ENCODE measurements around the gene LRP1.
A peak's percentile ranks its signal among the peaks of the same experiment; 100 is the strongest.

Gene LRP1

GRCh38 chr12:57154804-57155434, 26.6 kb downstream of the LRP1 start:
- H3K36me3 ChIP-seq (replicated peaks; ENCODE audit: low read depth, low read length) = no peaks in the 10 kb centered on the region
- H3K27me3 ChIP-seq (ENCODE audit: low read depth, low read length) = no peaks in the 10 kb centered on the region
- H3K9ac ChIP-seq (ENCODE audit: low read length) = no peak overlapping the region
- TF ChIP-seq EZH2phosphoT487 (IDR thresholded peaks at IDR 0.05; ENCODE audit: low read depth) = no peak
- no peak for TF ChIP-seq CTCF (IDR thresholded peaks at IDR 0.05; ENCODE audit: low read depth, low read length)
- peaks cover 20% of the 10 kb centered on the region for H3K4me1 ChIP-seq (ENCODE audit: low read length)
- no peak overlapping the region for H3K27ac ChIP-seq (ENCODE audit: low read length)
- no peaks in the 10 kb centered on the region for H4K20me1 ChIP-seq (ENCODE audit: insufficient read depth, low read length)
- H3K79me2 ChIP-seq (ENCODE audit: low read length) = no peaks in the 10 kb centered on the region
- no peaks in the 10 kb centered on the region for H3K9me3 ChIP-seq (ENCODE audit: insufficient read depth, low read length)
- peak overlapping the region; percentile 33 for H3K4me2 ChIP-seq (ENCODE audit: low read length)
- no peak overlapping the region for H3K4me3 ChIP-seq (ENCODE audit: low read length)
- no peak overlapping the region for H2AFZ ChIP-seq (ENCODE audit: low read depth, low read length)

- Histone ChIP-seq H3K9me3 (ENCODE audit: insufficient read depth, low read length) (no peaks in the 10 kb centered on the region), H4K20me1 (ENCODE audit: insufficient read depth, low read length) (no peaks in the 10 kb centered on the region), H3K4me1 (ENCODE audit: low read length) (peaks cover 20% of the 10 kb centered on the region), H3K9ac (ENCODE audit: low read length) (no peak overlapping the region), H3K4me2 (ENCODE audit: low read length) (no peak overlapping the region), H3K27ac (ENCODE audit: low read length) (no peak overlapping the region), H3K27me3 (ENCODE audit: low read depth, low read length) (no peaks in the 10 kb centered on the region), H3K79me2 (ENCODE audit: low read length) (no peaks in the 10 kb centered on the region), H3K4me3 (ENCODE audit: low read length) (no peak overlapping the region), H2AFZ (ENCODE audit: low read depth, low read length) (no peak overlapping the region), H3K36me3 (replicated peaks; ENCODE audit: low read depth, low read length) (no peaks in the 10 kb centered on the region)
- no peak for TF ChIP-seq EZH2phosphoT487 (IDR thresholded peaks at IDR 0.05; ENCODE audit: low read depth)
- TF ChIP-seq CTCF (IDR thresholded peaks at IDR 0.05; ENCODE audit: low read depth, low read length) = no peak
Observed at GRCh38 chr12:57156701-57157403, 28.6 kb downstream of the LRP1 start.

- H3K79me2 ChIP-seq (ENCODE audit: low read length) = no peaks in the 10 kb centered on the region
- no peak overlapping the region for H3K4me3 ChIP-seq (ENCODE audit: low read length)
- no peak overlapping the region for H3K9ac ChIP-seq (ENCODE audit: low read length)
- H3K36me3 ChIP-seq (replicated peaks; ENCODE audit: low read depth, low read length) = no peaks in the 10 kb centered on the region
- H2AFZ ChIP-seq (ENCODE audit: low read depth, low read length) = no peak overlapping the region
- TF ChIP-seq EZH2phosphoT487 (IDR thresholded peaks at IDR 0.05; ENCODE audit: low read depth) (no peak), CTCF (IDR thresholded peaks at IDR 0.05; ENCODE audit: low read depth, low read length) (no peak)
- no peak overlapping the region for H3K27ac ChIP-seq (ENCODE audit: low read length)
- H3K4me2 ChIP-seq (ENCODE audit: low read length) = no peak overlapping the region
- H4K20me1 ChIP-seq (ENCODE audit: insufficient read depth, low read length) = no peaks in the 10 kb centered on the region
- H3K9me3 ChIP-seq (ENCODE audit: insufficient read depth, low read length) = no peaks in the 10 kb centered on the region
- H3K27me3 ChIP-seq (ENCODE audit: low read depth, low read length) = no peaks in the 10 kb centered on the region
- peaks cover 26% of the 10 kb centered on the region for H3K4me1 ChIP-seq (ENCODE audit: low read length)
Observed at GRCh38 chr12:57157588-57158173, 29.4 kb downstream of the LRP1 start.

GRCh38 chr12:57158186-57158585, 29.9 kb downstream of the LRP1 start:
- Histone ChIP-seq H3K27ac (ENCODE audit: low read length) (no peak overlapping the region), H3K4me2 (ENCODE audit: low read length) (no peak overlapping the region), H3K9ac (ENCODE audit: low read length) (no peak overlapping the region), H3K4me3 (ENCODE audit: low read length) (no peak overlapping the region), H4K20me1 (ENCODE audit: insufficient read depth, low read length) (no peaks in the 10 kb centered on the region), H3K9me3 (ENCODE audit: insufficient read depth, low read length) (no peaks in the 10 kb centered on the region), H3K27me3 (ENCODE audit: low read depth, low read length) (no peaks in the 10 kb centered on the region), H3K79me2 (ENCODE audit: low read length) (no peaks in the 10 kb centered on the region), H3K36me3 (replicated peaks; ENCODE audit: low read depth, low read length) (no peaks in the 10 kb centered on the region), H2AFZ (ENCODE audit: low read depth, low read length) (no peak overlapping the region), H3K4me1 (ENCODE audit: low read length) (peaks cover 31% of the 10 kb centered on the region)
- no peak for TF ChIP-seq CTCF (IDR thresholded peaks at IDR 0.05; ENCODE audit: low read depth, low read length)
- TF ChIP-seq EZH2phosphoT487 (IDR thresholded peaks at IDR 0.05; ENCODE audit: low read depth) = no peak

Data from OCI-LY3 (cell line).